HCT116 (cell line): Measurements from ENCODE around the gene SGK2. TPM values are rescaled to one million over a fixed set of nuclear protein-coding genes. Genes with fewer than 3 reads are reported as not detected.

Experiments used
- ATAC-seq: fragments of 200-7000 bp; cut with Tn5 transposase; 2 replicates; pipeline ENCODE4 v1.9.1; 2020; ENCODE audit warnings: mild to moderate bottlenecking, moderate library complexity
- BruUV-seq: library from RNA; stranded (reverse); fragments of 400-500 nt; replicated peaks from 2 replicates; lab custom pipeline; 2021; lab: Mats Ljungman, UMichigan
- CTCF ChIA-PET: fragments of 300-600 bp; sonication (Branson Sonifier 250); formaldehyde crosslinking; loops from one replicate; lab custom pipeline; 2021; ENCODE audit warnings: antibody characterized with exemption; lab: Charles Lee
- POLR2A ChIA-PET: fragments of 300-600, 350-600 bp; sonication (Branson Sonifier 250); formaldehyde crosslinking; loops from one replicate; lab custom pipeline; 2021; ENCODE audit warnings: antibody characterized with exemption; lab: Charles Lee
- RAD21 ChIA-PET, 2 experiments: fragments of 300-600 bp; sonication (Branson Sonifier 250); formaldehyde crosslinking; loops; one replicate each; lab custom pipeline; 2023; ENCODE audit warnings: low total read pairs in 2 of 2; ENCODE audit not compliant: uncharacterized antibody in 2 of 2, unreplicated experiment in 2 of 2, low non-redundant PET in 1 of 2; lab: Charles Lee
- DNase-seq: peaks from one replicate; pipeline ENCODE4 v3.0.0-alpha.2; 2010; ENCODE audit warnings: low read depth, low spot score
- H2AFZ ChIP-seq: fragments of 200-600 bp; shearing (Covaris generic), sonication (generic); 2 replicates; pipeline ENCODE4 v1.6.1; 2017; ENCODE audit warnings: low read depth, mixed run types, mixed read lengths, antibody characterized with exemption, low read length; ENCODE audit not compliant: poor library complexity, severe bottlenecking
- H3K27ac ChIP-seq: 2 replicates; pipeline ENCODE4 v1.5.1; 2012; ENCODE audit warnings: low read depth, low read length
- H3K27me3 ChIP-seq: fragments of 200-600 bp; sonication (generic); 2 replicates; pipeline ENCODE4 v1.6.1; 2016; ENCODE audit warnings: mixed run types, low read length, mixed read lengths; ENCODE audit not compliant: insufficient read depth
- H3K36me3 ChIP-seq, 2 experiments: fragments of 200-500 bp in 1 of 2; fragments of 200-600 bp in 1 of 2; sonication (Bioruptor generic) in 1 of 2; sonication (generic) in 1 of 2; 2 replicates each; pipeline versions ENCODE4 v1.5.1 to v1.6.1; 2014 to 2016; ENCODE audit warnings: low read length in 2 of 2, inconsistent platforms in 1 of 2, mixed read lengths in 1 of 2, mixed run types in 1 of 2; ENCODE audit not compliant: insufficient read depth in 2 of 2, control insufficient read depth in 1 of 2
- H3K4me1 ChIP-seq, 2 experiments: fragments of 200-600 bp in 1 of 2; sonication (generic) in 1 of 2; 2 replicates each; pipeline versions ENCODE4 v1.5.1 to v1.6.1; 2012 to 2017; ENCODE audit warnings: low read length in 2 of 2, inconsistent platforms in 1 of 2, mild to moderate bottlenecking in 1 of 2, mixed read lengths in 1 of 2, mixed run types in 1 of 2, moderate library complexity in 1 of 2; ENCODE audit not compliant: insufficient read depth in 2 of 2, control insufficient read depth in 1 of 2
- H3K4me2 ChIP-seq: fragments of 200-600 bp; sonication (generic); 2 replicates; pipeline ENCODE4 v1.6.1; 2017; ENCODE audit warnings: mixed run types, low read length, mixed read lengths
- H3K4me3 ChIP-seq, 2 experiments: fragments of 200-600 bp in 1 of 2; sonication (generic) in 1 of 2; replicated peaks in 1 of 2; 2 replicates each; pipeline ENCODE4 v1.5.1; 2011 to 2016; ENCODE audit warnings: low read length in 2 of 2, control low read depth in 1 of 2, low read depth in 1 of 2, mild to moderate bottlenecking in 1 of 2, mixed read lengths in 1 of 2, mixed run types in 1 of 2
- H3K79me2 ChIP-seq: fragments of 200-600 bp; sonication (generic); 2 replicates; pipeline ENCODE4 v1.6.1; 2017; ENCODE audit warnings: mild to moderate bottlenecking, mixed run types, low read length, moderate library complexity, mixed read lengths; ENCODE audit not compliant: insufficient read depth
- H3K9ac ChIP-seq: fragments of 200-600 bp; sonication (generic); 2 replicates; pipeline ENCODE4 v1.6.1; 2016; ENCODE audit warnings: low read length, mixed read lengths
- H3K9me2 ChIP-seq: fragments of 200-600 bp; sonication (generic), shearing (Covaris generic); 2 replicates; pipeline ENCODE4 v1.6.1; 2017; ENCODE audit warnings: mixed run types, mild to moderate bottlenecking, moderate library complexity; ENCODE audit not compliant: insufficient read depth
- H3K9me3 ChIP-seq, 2 experiments: fragments of 200-500 bp in 1 of 2; fragments of 200-600 bp in 1 of 2; sonication (Bioruptor generic) in 1 of 2; sonication (generic) in 1 of 2; 2 replicates each; pipeline ENCODE4 v1.6.1; 2014 to 2017; ENCODE audit warnings: low read length in 2 of 2, mixed read lengths in 2 of 2, inconsistent platforms in 1 of 2, low read depth in 1 of 2, mild to moderate bottlenecking in 1 of 2, mixed run types in 1 of 2, moderate library complexity in 1 of 2; ENCODE audit not compliant: control insufficient read depth in 1 of 2, insufficient read depth in 1 of 2
- H4K20me1 ChIP-seq: fragments of 200-600 bp; sonication (generic), shearing (Covaris generic); 2 replicates; pipeline ENCODE4 v1.6.1; 2017; ENCODE audit warnings: mixed run types, mild to moderate bottlenecking, moderate library complexity; ENCODE audit not compliant: insufficient read depth
- CBX3 ChIP-seq: IDR thresholded peaks from 2 replicates; pipeline ENCODE4 v1.6.1; 2012; ENCODE audit warnings: low read depth
- CEBPB ChIP-seq: IDR thresholded peaks from 2 replicates; pipeline ENCODE4 v1.6.1; 2012; ENCODE audit warnings: low read depth
- EGR1 ChIP-seq: IDR thresholded peaks from 2 replicates; pipeline ENCODE4 v1.6.1; 2012; ENCODE audit warnings: low read depth
- ELF1 ChIP-seq: IDR thresholded peaks from 2 replicates; pipeline ENCODE4 v1.6.1; 2012; ENCODE audit warnings: low read depth, borderline replicate concordance
- EZH2 ChIP-seq: fragments of 200-600 bp; sonication (generic); IDR thresholded peaks from 2 replicates; pipeline ENCODE4 v1.6.1; 2017; ENCODE audit warnings: antibody characterized with exemption, mixed run types
- POLR2A ChIP-seq: IDR thresholded peaks from 2 replicates; pipeline ENCODE4 v1.7.0; 2011; ENCODE audit warnings: borderline replicate concordance; ENCODE audit not compliant: insufficient read depth, insufficient read length; ENCODE audit errors: extremely low read depth
- POLR2AphosphoS5 ChIP-seq: IDR thresholded peaks from 2 replicates; pipeline ENCODE4 v1.6.1; 2011; ENCODE audit warnings: mild to moderate bottlenecking, low read depth, low read length, moderate library complexity
- SIN3A ChIP-seq: IDR thresholded peaks from 2 replicates; pipeline ENCODE4 v1.6.1; 2012; ENCODE audit warnings: low read depth
- ZNF274 ChIP-seq: fragments of 200-500 bp; sonication (Bioruptor generic); IDR thresholded peaks from 2 replicates; pipeline ENCODE4 v1.6.1; 2014; ENCODE audit warnings: mild to moderate bottlenecking, low read depth, low read length, inconsistent platforms
- intact Hi-C: fragments of 100-400 bp; cut with micrococcal nuclease; formaldehyde crosslinking; loops from 2 replicates; pipeline ENCODE4 v1.10.0; 2022
- total RNA-seq: library from RNA; stranded (reverse); gene quantifications from one replicate; pipeline ENCODE4 v1.2.1, GENCODE V29; 2021; ENCODE audit not compliant: unreplicated experiment
- TF ChIP-seq, protein P1 (sequence below): IDR thresholded peaks from 2 replicates; pipeline ENCODE4 v1.6.1; 2011; ENCODE audit warnings: mild to moderate bottlenecking, low read length, moderate library complexity; ENCODE audit not compliant: insufficient replicate concordance; ENCODE audit errors: extremely low read depth
- TF ChIP-seq, protein P2 (sequence below): IDR thresholded peaks from 2 replicates; pipeline ENCODE4 v1.6.1; 2012; ENCODE audit warnings: low read depth

The SGK2 gene
- total RNA-seq, 1 experiment from 2014 or later, result 2.3 TPM

DNA sequence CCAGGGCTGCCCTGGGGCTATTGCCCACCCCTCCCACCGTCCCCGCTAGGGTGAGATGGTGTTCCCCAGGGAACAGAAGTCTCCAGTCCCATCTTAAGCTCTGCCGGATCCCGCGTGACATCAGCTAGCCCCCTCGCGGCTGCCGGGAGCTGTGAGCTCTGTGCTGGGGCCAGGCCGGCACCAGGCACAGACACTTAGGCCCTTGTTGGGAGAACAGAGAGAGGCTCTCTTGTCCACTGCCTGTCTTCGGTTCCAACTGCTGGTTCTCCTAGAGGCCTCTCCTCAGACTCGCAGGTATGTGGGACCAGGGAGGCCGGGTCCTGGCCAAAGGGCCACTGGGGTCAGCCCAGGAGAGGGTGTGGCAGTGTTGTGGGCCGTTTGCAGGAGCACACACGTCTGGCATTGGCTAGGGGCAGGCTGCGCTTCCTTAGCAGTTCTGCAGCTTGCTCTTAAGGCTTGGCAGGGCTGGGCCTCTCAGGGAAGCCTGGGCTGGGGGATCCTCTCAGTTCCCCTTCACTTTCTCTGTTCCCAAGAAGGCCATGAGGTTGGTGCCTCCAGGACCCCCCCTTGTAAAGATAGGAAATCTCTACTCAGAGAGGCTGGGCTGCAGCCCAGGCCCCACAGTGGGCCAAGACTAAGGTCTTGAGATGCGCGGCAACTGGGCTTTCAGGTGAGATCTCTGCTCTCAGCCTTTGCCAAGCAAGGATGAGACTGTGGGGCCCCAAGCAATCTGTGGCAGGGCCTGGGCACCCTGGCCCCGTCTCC lies 6.3 kb downstream of the SGK2 start:
- Histone ChIP-seq H3K27ac (no peak overlapping the region), H3K4me3 (no peak overlapping the region), H4K20me1 (no peaks in the 10 kb centered on the region), H3K4me1 (no peaks in the 10 kb centered on the region), H3K9me2 (no peaks in the 10 kb centered on the region), H3K27me3 (no peaks in the 10 kb centered on the region), H3K4me2 (no peak overlapping the region), H3K36me3 (no peaks in the 10 kb centered on the region), H3K79me2 (no peaks in the 10 kb centered on the region), H3K9me3 (no peaks in the 10 kb centered on the region), H3K9ac (no peak overlapping the region), H2AFZ (no peak overlapping the region)
- DNase-seq (no peak), ATAC-seq (no peak)
- POLR2A ChIA-PET, result no interaction called here
- intact Hi-C loops, result no loop called here
- CTCF ChIA-PET, result no interaction called here
- no TSS peak for BruUV-seq
- RAD21 ChIA-PET, result no interaction called here
- TF ChIP-seq EZH2, result no peak
- no peak for TF ChIP-seq CBX3
- TF ChIP-seq POLR2AphosphoS5, result no peak
- TF ChIP-seq, protein P1, sequence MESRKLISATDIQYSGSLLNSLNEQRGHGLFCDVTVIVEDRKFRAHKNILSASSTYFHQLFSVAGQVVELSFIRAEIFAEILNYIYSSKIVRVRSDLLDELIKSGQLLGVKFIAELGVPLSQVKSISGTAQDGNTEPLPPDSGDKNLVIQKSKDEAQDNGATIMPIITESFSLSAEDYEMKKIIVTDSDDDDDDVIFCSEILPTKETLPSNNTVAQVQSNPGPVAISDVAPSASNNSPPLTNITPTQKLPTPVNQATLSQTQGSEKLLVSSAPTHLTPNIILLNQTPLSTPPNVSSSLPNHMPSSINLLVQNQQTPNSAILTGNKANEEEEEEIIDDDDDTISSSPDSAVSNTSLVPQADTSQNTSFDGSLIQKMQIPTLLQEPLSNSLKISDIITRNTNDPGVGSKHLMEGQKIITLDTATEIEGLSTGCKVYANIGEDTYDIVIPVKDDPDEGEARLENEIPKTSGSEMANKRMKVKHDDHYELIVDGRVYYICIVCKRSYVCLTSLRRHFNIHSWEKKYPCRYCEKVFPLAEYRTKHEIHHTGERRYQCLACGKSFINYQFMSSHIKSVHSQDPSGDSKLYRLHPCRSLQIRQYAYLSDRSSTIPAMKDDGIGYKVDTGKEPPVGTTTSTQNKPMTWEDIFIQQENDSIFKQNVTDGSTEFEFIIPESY, result no peak
- TF ChIP-seq SIN3A, result no peak
- TF ChIP-seq ELF1, result no peak
- TF ChIP-seq POLR2A, result no peak

DNA sequence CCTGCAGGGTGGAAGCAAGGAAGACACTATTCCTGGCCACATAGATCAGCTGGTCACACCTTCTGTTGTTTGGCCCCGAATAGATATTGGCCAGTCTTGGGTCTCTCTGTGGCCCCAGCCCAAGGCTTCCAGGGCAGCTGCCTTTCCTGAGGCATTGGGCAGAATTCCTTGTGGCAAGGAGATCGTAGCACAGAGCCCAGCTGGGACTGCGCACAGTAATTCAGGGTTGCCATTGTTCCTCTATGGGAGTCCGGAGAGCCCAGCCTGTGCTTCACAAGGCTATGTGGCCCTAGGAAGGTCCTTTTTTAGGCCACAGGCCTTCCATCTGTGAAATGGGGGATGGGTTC lies 6.9 kb downstream of the SGK2 start:
- Histone ChIP-seq H3K4me2 (no peak overlapping the region), H3K27ac (no peak overlapping the region), H3K27me3 (no peaks in the 10 kb centered on the region), H3K9me2 (no peaks in the 10 kb centered on the region), H3K4me1 (no peaks in the 10 kb centered on the region), H2AFZ (no peak overlapping the region), H4K20me1 (no peaks in the 10 kb centered on the region), H3K79me2 (no peaks in the 10 kb centered on the region), H3K9ac (no peak overlapping the region), H3K4me3 (no peak overlapping the region), H3K36me3 (no peaks in the 10 kb centered on the region), H3K9me3 (no peaks in the 10 kb centered on the region)
- ATAC-seq, result no peak
- RAD21 ChIA-PET, result no interaction called here
- POLR2A ChIA-PET, result no interaction called here
- BruUV-seq, result no TSS peak
- CTCF ChIA-PET, result no interaction called here
- intact Hi-C loops, result no loop called here
- DNase-seq, result no peak
- TF ChIP-seq, protein P2, sequence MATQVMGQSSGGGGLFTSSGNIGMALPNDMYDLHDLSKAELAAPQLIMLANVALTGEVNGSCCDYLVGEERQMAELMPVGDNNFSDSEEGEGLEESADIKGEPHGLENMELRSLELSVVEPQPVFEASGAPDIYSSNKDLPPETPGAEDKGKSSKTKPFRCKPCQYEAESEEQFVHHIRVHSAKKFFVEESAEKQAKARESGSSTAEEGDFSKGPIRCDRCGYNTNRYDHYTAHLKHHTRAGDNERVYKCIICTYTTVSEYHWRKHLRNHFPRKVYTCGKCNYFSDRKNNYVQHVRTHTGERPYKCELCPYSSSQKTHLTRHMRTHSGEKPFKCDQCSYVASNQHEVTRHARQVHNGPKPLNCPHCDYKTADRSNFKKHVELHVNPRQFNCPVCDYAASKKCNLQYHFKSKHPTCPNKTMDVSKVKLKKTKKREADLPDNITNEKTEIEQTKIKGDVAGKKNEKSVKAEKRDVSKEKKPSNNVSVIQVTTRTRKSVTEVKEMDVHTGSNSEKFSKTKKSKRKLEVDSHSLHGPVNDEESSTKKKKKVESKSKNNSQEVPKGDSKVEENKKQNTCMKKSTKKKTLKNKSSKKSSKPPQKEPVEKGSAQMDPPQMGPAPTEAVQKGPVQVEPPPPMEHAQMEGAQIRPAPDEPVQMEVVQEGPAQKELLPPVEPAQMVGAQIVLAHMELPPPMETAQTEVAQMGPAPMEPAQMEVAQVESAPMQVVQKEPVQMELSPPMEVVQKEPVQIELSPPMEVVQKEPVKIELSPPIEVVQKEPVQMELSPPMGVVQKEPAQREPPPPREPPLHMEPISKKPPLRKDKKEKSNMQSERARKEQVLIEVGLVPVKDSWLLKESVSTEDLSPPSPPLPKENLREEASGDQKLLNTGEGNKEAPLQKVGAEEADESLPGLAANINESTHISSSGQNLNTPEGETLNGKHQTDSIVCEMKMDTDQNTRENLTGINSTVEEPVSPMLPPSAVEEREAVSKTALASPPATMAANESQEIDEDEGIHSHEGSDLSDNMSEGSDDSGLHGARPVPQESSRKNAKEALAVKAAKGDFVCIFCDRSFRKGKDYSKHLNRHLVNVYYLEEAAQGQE, result no peak
- TF ChIP-seq POLR2AphosphoS5, result no peak
- TF ChIP-seq, protein P1, result no peak
- no peak for TF ChIP-seq CEBPB
- no peak for TF ChIP-seq EGR1
- no peak for TF ChIP-seq ZNF274
- TF ChIP-seq POLR2A, result no peak
